Osteoblast (primary cell): ENCODE measurements around the gene PBX3. TPM values are rescaled to one million over a fixed set of nuclear protein-coding genes. Genes with fewer than 3 reads are reported as not detected.

ENCODE experiments used
- DNase-seq: peaks from one replicate; pipeline ENCODE4 v3.0.0; 2011; ENCODE audit warnings: low spot score, mixed read lengths; ENCODE audit not compliant: insufficient read length; ENCODE audit errors: missing footprints
- H2AFZ ChIP-seq: 2 replicates; pipeline ENCODE4 v1.6.0; 2011; ENCODE audit warnings: mild to moderate bottlenecking, low read length
- H3K27ac ChIP-seq: 2 replicates; pipeline ENCODE4 v1.5.1; 2011; ENCODE audit warnings: mild to moderate bottlenecking, low read depth, low read length, moderate library complexity
- H3K27me3 ChIP-seq: 2 replicates; pipeline ENCODE4 v1.6.0; 2012; ENCODE audit warnings: mild to moderate bottlenecking, control low read depth, inconsistent platforms, low read length, moderate library complexity; ENCODE audit not compliant: insufficient read depth
- H3K36me3 ChIP-seq: 2 replicates; pipeline ENCODE4 v1.5.1; 2011; ENCODE audit warnings: mild to moderate bottlenecking, low read length, control low read depth, moderate library complexity; ENCODE audit not compliant: insufficient read depth
- H3K4me1 ChIP-seq: 2 replicates; pipeline ENCODE4 v1.5.1; 2011; ENCODE audit warnings: mild to moderate bottlenecking, low read length, control low read depth, moderate library complexity; ENCODE audit not compliant: insufficient read depth
- H3K4me2 ChIP-seq: 2 replicates; pipeline ENCODE4 v1.6.0; 2011; ENCODE audit warnings: mild to moderate bottlenecking, low read length; ENCODE audit not compliant: insufficient read depth
- H3K4me3 ChIP-seq: fragments of 200-600 bp; sonication (generic); 3 replicates; pipeline ENCODE4 v1.5.1; 2012; ENCODE audit warnings: mild to moderate bottlenecking, low read length, inconsistent platforms; ENCODE audit not compliant: insufficient read depth
- H3K79me2 ChIP-seq: 2 replicates; pipeline ENCODE4 v1.6.0; 2012; ENCODE audit warnings: mild to moderate bottlenecking, low read length, control low read depth, inconsistent platforms; ENCODE audit not compliant: insufficient read depth
- H3K9me3 ChIP-seq: 2 replicates; pipeline ENCODE4 v1.5.1; 2011; ENCODE audit warnings: low read depth, low read length, control low read depth
- H4K20me1 ChIP-seq: 2 replicates; pipeline ENCODE4 v1.6.0; 2012; ENCODE audit warnings: mild to moderate bottlenecking, low read length, control low read depth; ENCODE audit not compliant: insufficient read depth
- CTCF ChIP-seq: IDR thresholded peaks from 2 replicates; pipeline ENCODE4 v1.5.1; 2011; ENCODE audit warnings: mild to moderate bottlenecking, low read depth, low read length, moderate library complexity; ENCODE audit errors: extremely low read depth
- total RNA-seq: library from RNA; depleted of rRNA; stranded (reverse); fragments of >200 nt; gene quantifications from 2 replicates; pipeline ENCODE4 v1.2.3, GENCODE V29; 2012

Gene PBX3
- total RNA-seq, 1 donor, result 34.7 TPM

GRCh38 chr9:125979383-125979782 is 232.2 kb downstream of the PBX3 start:
- H4K20me1 ChIP-seq, result no peaks in the 10 kb centered on the region
- H3K27me3 ChIP-seq, result peaks cover 7% of the 10 kb centered on the region
- no peak overlapping the region for H3K4me3 ChIP-seq
- no peak for TF ChIP-seq CTCF
- no peaks in the 10 kb centered on the region for H3K36me3 ChIP-seq
- H3K4me2 ChIP-seq, result no peak overlapping the region
- no peak for DNase-seq
- no peaks in the 10 kb centered on the region for H3K79me2 ChIP-seq
- H3K4me1 ChIP-seq, result no peaks in the 10 kb centered on the region
- H3K9me3 ChIP-seq, result peaks cover 3% of the 10 kb centered on the region
- no peak overlapping the region for H2AFZ ChIP-seq
- H3K27ac ChIP-seq, result no peak overlapping the region

- H3K27ac ChIP-seq, result no peak overlapping the region
- peaks cover 3% of the 10 kb centered on the region for H3K9me3 ChIP-seq
- H3K4me3 ChIP-seq, result no peak overlapping the region
Measured at GRCh38 chr9:125982798-125983406, 235.7 kb downstream of the PBX3 start.

GRCh38 chr9:125983681-125984080 is 236.5 kb downstream of the PBX3 start:
- H2AFZ ChIP-seq, result no peak overlapping the region
- TF ChIP-seq CTCF, result no peak
- peaks cover 1% of the 10 kb centered on the region for H3K9me3 ChIP-seq
- H3K27me3 ChIP-seq, result peaks cover 7% of the 10 kb centered on the region
- no peak for DNase-seq
- H3K27ac ChIP-seq, result no peak overlapping the region
- H3K4me1 ChIP-seq, result no peaks in the 10 kb centered on the region
- H3K4me3 ChIP-seq, result no peak overlapping the region
- H4K20me1 ChIP-seq, result no peaks in the 10 kb centered on the region
- no peak overlapping the region for H3K4me2 ChIP-seq
- no peaks in the 10 kb centered on the region for H3K79me2 ChIP-seq
- H3K36me3 ChIP-seq, result no peaks in the 10 kb centered on the region

More at GRCh38 chr9:125982798-125983406, 235.7 kb downstream of the PBX3 start:
- no peaks in the 10 kb centered on the region for H3K79me2 ChIP-seq
- H3K27me3 ChIP-seq, result peaks cover 7% of the 10 kb centered on the region
- H3K4me1 ChIP-seq, result no peaks in the 10 kb centered on the region
- H3K36me3 ChIP-seq, result no peaks in the 10 kb centered on the region
- DNase-seq, result no peak
- no peak overlapping the region for H2AFZ ChIP-seq
- TF ChIP-seq CTCF, result no peak
- H3K4me2 ChIP-seq, result no peak overlapping the region
- H4K20me1 ChIP-seq, result no peaks in the 10 kb centered on the region

- no peak overlapping the region for H3K27ac ChIP-seq
- no peaks in the 10 kb centered on the region for H3K79me2 ChIP-seq
- no peaks in the 10 kb centered on the region for H3K36me3 ChIP-seq
- TF ChIP-seq CTCF, result no peak
- no peak overlapping the region for H2AFZ ChIP-seq
- H3K4me2 ChIP-seq, result no peak overlapping the region
- peaks cover 7% of the 10 kb centered on the region for H3K27me3 ChIP-seq
- peak; percentile 32 for DNase-seq
- H3K4me1 ChIP-seq, result no peaks in the 10 kb centered on the region
- no peaks in the 10 kb centered on the region for H4K20me1 ChIP-seq
- H3K4me3 ChIP-seq, result no peak overlapping the region
- H3K9me3 ChIP-seq, result no peaks in the 10 kb centered on the region
Measured at GRCh38 chr9:125984461-125984860, 237.3 kb downstream of the PBX3 start.
